T-helper 17 cell (primary cell): Measurements from ENCODE around the gene SYNE3. TPM values are rescaled to one million over a fixed set of nuclear protein-coding genes. Genes with fewer than 3 reads are reported as not detected.

Source experiments
- ATAC-seq: fragments of 150-1000 bp; cut with Tn5 transposase; 2 replicates; pipeline ENCODE4 v1.10.0; 2021; ENCODE audit warnings: mild to moderate bottlenecking, moderate library complexity
- DNase-seq, 3 donors: peaks; one replicate each; pipeline versions ENCODE4 v3.0.0 to v3.0.0-alpha.2; 2020 to 2021
- H3K9me3 ChIP-seq: one replicate; pipeline ENCODE4 v1.7.0; 2013; ENCODE audit warnings: low read length, mild to moderate bottlenecking; ENCODE audit not compliant: control insufficient read depth, poor library complexity, severe bottlenecking
- H3K27ac Mint-ChIP-seq: one replicate; pipeline ENCODE4 v1.8.0; 2022; ENCODE audit warnings: mild to moderate bottlenecking, moderate library complexity, mixed read lengths
- H3K27me3 Mint-ChIP-seq: one replicate; pipeline ENCODE4 v1.8.0; 2022; ENCODE audit warnings: mixed read lengths
- H3K36me3 Mint-ChIP-seq: one replicate; pipeline ENCODE4 v1.8.0; 2022; ENCODE audit warnings: low read depth, mixed read lengths
- H3K4me1 Mint-ChIP-seq: one replicate; pipeline ENCODE4 v1.8.0; 2022; ENCODE audit warnings: mild to moderate bottlenecking, mixed read lengths
- H3K4me3 Mint-ChIP-seq: one replicate; pipeline ENCODE4 v1.8.0; 2022; ENCODE audit warnings: mild to moderate bottlenecking, moderate library complexity, mixed read lengths
- total RNA-seq, 4 donors: library from RNA in 2 of 4; stranded (reverse) in 2 of 4; gene quantifications; one replicate each; pipeline ENCODE4 v1.2.3 and lab custom pipeline; 2022 to 2026

SYNE3 gene
- total RNA-seq, 2 donors from 2014 or later: 59.6 to 64.8 TPM

DNA sequence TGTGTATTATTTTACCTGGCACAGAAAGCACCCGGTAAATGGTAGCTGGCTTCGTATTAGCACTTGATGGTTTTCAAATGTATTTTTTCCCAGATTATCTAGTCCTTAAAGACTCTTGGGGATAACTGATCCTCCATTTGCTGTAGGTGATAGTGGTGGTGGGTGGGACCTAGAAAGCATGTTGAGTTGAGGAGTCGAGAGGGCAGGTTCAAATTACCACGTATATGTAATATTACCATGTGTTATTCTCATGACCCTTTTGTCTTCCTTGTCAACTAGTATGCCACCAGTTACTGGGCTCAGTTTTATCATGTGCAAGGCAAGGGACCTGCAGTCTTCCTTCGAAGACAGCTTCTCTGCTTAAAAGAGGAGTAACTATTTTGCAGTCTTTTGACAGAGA, 20.2 kb upstream of the SYNE3 start:
- H3K9me3 ChIP-seq: no peaks in the 10 kb centered on the region
- no peak for ATAC-seq
- Mint-ChIP-seq H3K4me3 (peak overlapping the region; percentile 96), H3K4me1 (peaks cover 47% of the 10 kb centered on the region), H3K27me3 (no peaks in the 10 kb centered on the region), H3K27ac (no peak overlapping the region), H3K36me3 (no peaks in the 10 kb centered on the region)
- DNase-seq: no peak

- H3K36me3 Mint-ChIP-seq: no peaks in the 10 kb centered on the region
- ATAC-seq (no peak), DNase-seq (no peak)
- H3K4me1 Mint-ChIP-seq: peaks cover 47% of the 10 kb centered on the region
- H3K4me3 Mint-ChIP-seq: peak overlapping the region; percentile 96
- H3K27ac Mint-ChIP-seq: peak overlapping the region; percentile 98
- H3K27me3 Mint-ChIP-seq: no peaks in the 10 kb centered on the region
- no peaks in the 10 kb centered on the region for H3K9me3 ChIP-seq
These were observed 19.7 kb upstream of the SYNE3 start for GRCh38 chr14:95536036-95536593.

DNA sequence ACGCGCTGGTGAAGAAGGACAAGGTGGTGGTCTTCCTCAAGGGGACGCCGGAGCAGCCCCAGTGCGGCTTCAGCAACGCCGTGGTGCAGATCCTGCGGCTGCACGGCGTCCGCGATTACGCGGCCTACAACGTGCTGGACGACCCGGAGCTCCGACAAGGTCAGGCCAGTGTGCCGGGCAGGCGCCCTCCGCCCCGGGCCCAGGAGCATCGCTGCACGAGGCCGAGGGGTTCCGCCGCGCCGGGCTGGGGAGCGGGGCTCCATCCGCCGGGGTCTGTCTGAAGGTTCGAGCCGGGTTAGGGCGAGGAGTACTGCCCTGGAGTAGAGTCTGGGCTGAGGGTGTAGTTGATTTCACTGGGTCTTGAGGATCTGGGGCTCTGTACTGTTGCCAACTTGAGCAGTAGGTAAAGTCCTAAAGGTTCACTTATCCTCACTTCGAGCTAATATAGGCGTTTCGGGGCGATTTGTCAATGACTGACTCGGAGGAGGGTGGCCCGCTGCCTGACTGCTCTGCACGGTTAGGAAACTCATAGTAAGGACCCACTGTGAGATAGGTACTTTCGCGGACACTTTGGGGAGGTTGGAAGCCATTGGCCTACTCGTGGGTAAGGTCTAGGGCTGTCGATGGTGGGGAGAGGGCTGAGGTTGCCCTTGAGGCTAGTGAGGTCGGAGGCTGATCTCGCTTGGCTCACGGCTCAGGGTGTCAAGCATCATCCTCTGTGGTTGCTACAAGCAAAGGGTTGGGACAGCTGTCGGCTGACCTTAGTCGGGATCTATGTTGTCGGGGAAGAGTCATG, 19.0 kb upstream of the SYNE3 start:
- DNase-seq (no peak), ATAC-seq (no peak)
- H3K36me3 Mint-ChIP-seq: no peaks in the 10 kb centered on the region
- H3K4me3 Mint-ChIP-seq: peak overlapping the region; percentile 96
- H3K27me3 Mint-ChIP-seq: no peaks in the 10 kb centered on the region
- peak overlapping the region; percentile 98 for H3K27ac Mint-ChIP-seq
- H3K4me1 Mint-ChIP-seq: peaks cover 53% of the 10 kb centered on the region
- H3K9me3 ChIP-seq: no peaks in the 10 kb centered on the region

DNA sequence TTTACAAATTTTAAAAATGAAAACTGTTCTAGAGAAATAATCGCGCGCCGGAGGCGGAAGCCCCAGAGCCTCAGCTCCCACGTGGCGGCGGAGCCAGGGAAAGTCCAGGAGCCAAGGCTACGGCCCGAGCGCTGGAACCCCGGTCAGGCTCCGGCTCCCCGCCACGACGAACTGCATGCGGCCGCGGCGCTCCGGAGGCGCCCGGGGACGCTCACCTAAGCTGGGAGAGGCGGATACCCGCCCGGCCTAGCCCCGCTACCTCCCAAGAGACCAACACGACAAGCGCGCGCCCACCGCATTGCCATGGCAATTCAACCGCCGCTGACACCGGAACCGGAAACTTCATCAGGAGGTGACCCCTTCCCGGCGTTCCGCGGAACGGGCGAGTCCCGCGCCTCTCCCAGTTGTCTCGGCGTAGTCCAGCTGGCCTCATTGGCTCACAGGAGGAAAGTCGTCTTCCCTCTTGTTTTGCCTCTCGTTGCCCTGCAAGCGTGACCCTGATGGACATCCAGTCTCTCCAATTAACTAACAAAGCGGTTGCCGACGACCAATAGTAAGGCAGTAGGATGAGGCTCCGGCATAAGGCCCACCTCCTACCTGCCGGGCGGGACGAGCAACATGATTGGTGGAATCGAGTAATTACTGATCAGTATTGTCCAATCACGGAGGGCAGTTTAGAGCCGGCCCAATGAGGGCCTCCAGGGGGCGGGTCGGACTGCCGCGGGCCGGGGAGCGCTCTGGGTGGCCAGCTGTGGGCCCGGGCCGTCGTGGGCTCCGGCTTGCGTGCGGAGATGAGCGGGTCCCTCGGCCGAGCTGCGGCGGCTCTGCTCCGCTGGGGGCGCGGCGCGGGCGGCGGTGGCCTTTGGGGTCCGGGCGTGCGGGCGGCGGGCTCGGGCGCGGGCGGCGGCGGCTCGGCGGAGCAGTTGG, 18.1 kb upstream of the SYNE3 start, which contains the start of gene GLRX5:
TSS of gene GLRX5 (plus strand) at position 752 of the 927 bp plus-strand sequence. CDS start at position 792, 40 bp downstream.
- peak; percentile 92 to 95 (median 93) for DNase-seq
- Mint-ChIP-seq H3K4me1 (peaks cover 53% of the 10 kb centered on the region), H3K27ac (peak within 1 kb of the TSS; percentile 98), H3K4me3 (peak within 1 kb of the TSS; percentile 96), H3K36me3 (no peaks in the 10 kb centered on the region), H3K27me3 (no peaks in the 10 kb centered on the region)
- no peaks in the 10 kb centered on the region for H3K9me3 ChIP-seq
- peak; percentile 88 for ATAC-seq

GRCh38 chr14:95533822-95534221, 17.4 kb upstream of the SYNE3 start:
- H3K27me3 Mint-ChIP-seq: no peaks in the 10 kb centered on the region
- DNase-seq (no peak), ATAC-seq (no peak)
- peaks cover 50% of the 10 kb centered on the region for H3K4me1 Mint-ChIP-seq
- peak overlapping the region; percentile 98 for H3K27ac Mint-ChIP-seq
- no peaks in the 10 kb centered on the region for H3K36me3 Mint-ChIP-seq
- H3K4me3 Mint-ChIP-seq: peak overlapping the region; percentile 96
- H3K9me3 ChIP-seq: no peaks in the 10 kb centered on the region

GRCh38 chr14:95533391-95533821, 17.0 kb upstream of the SYNE3 start:
- Mint-ChIP-seq H3K36me3 (no peaks in the 10 kb centered on the region), H3K27ac (peak overlapping the region; percentile 98), H3K27me3 (no peaks in the 10 kb centered on the region), H3K4me1 (peaks cover 49% of the 10 kb centered on the region), H3K4me3 (peak overlapping the region; percentile 96)
- no peak for DNase-seq
- ATAC-seq: no peak
- no peaks in the 10 kb centered on the region for H3K9me3 ChIP-seq

DNA sequence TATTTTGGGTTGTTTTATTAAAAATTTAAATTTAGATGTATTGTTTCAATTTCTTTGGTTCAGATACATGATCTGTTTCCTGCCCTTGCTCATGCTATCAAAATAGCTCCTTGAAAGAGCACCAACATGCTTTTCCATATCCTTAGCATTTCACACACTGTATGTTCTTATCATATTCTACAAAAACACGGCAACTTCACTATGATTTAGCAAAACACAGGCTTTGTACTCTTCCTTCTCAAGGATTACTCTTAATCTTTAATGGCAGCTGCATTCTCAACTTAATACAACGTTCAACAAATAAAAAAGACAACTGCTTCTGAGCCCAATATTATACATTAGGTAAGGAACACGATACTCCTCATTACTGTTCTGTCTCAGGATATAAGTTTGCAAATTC, 15.5 kb upstream of the SYNE3 start:
- Mint-ChIP-seq H3K27ac (peak overlapping the region; percentile 98), H3K27me3 (no peaks in the 10 kb centered on the region), H3K36me3 (no peaks in the 10 kb centered on the region), H3K4me1 (peaks cover 46% of the 10 kb centered on the region), H3K4me3 (no peak overlapping the region)
- H3K9me3 ChIP-seq: no peaks in the 10 kb centered on the region
- DNase-seq (no peak), ATAC-seq (no peak)

- Mint-ChIP-seq H3K27ac (peak overlapping the region; percentile 98), H3K4me3 (no peak overlapping the region), H3K27me3 (no peaks in the 10 kb centered on the region), H3K36me3 (no peaks in the 10 kb centered on the region), H3K4me1 (peaks cover 46% of the 10 kb centered on the region)
- no peak for ATAC-seq
- no peaks in the 10 kb centered on the region for H3K9me3 ChIP-seq
- no peak for DNase-seq
These were observed 15.0 kb upstream of the SYNE3 start for GRCh38 chr14:95531473-95531872.

DNA sequence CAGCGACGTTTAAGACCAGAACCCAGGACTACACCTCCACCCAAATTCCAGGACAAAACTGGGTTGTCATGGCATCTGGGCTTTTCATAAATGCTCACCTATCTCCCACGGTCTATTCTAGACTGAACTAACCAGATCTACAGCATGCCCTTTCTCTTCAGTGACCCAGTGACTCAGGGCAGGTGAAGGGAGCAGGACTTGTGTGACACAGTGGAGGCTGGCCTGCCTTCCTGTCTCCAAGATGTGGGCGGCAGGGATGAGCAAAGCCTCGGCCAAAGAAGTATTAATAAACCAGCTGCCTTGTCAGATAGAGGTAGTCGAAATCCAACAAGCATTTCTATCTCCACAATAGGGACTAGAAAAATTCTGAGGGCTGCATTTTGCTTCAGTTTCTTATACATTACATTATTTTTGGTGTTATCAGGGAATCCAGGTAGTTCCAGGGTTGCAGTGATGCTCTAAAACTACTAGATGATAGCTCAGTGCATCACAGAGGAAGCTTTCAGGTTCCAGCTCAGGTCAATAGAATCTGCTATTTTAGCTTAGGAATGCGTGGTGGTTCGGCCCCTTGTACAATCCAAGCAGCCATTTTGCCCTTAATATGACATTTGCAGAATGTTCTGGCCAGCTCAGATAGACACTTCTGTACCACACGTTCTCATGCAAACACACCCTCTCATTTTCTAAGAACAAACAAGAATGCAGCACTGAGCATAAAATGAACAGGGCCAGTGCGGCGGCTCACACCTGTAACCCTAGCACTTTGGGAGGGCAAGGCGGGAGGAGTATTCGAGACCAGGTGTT, 14.2 kb upstream of the SYNE3 start:
- no peaks in the 10 kb centered on the region for H3K27me3 Mint-ChIP-seq
- no peak overlapping the region for H3K4me3 Mint-ChIP-seq
- no peaks in the 10 kb centered on the region for H3K9me3 ChIP-seq
- no peak for DNase-seq
- no peaks in the 10 kb centered on the region for H3K36me3 Mint-ChIP-seq
- ATAC-seq: no peak
- peaks cover 43% of the 10 kb centered on the region for H3K4me1 Mint-ChIP-seq
- peak overlapping the region; percentile 98 for H3K27ac Mint-ChIP-seq

- Mint-ChIP-seq H3K4me1 (peaks cover 51% of the 10 kb centered on the region), H3K36me3 (no peaks in the 10 kb centered on the region), H3K27me3 (no peaks in the 10 kb centered on the region), H3K4me3 (no peak overlapping the region), H3K27ac (peak overlapping the region; percentile 98)
- ATAC-seq (no peak), DNase-seq (no peak)
- no peaks in the 10 kb centered on the region for H3K9me3 ChIP-seq
These were observed 12.8 kb upstream of the SYNE3 start for GRCh38 chr14:95529216-95529615.

- Mint-ChIP-seq H3K4me1 (peaks cover 53% of the 10 kb centered on the region), H3K27me3 (no peaks in the 10 kb centered on the region), H3K27ac (peak overlapping the region; percentile 76), H3K36me3 (no peaks in the 10 kb centered on the region), H3K4me3 (no peak overlapping the region)
- H3K9me3 ChIP-seq: no peaks in the 10 kb centered on the region
- ATAC-seq (peak; percentile 28), DNase-seq (peak in 1 of 3 donors; percentile 36)
These were observed 11.0 kb upstream of the SYNE3 start for GRCh38 chr14:95527387-95528002.
